ENCODE measurements around the gene FAM240B.

The FAM240B gene

DNA sequence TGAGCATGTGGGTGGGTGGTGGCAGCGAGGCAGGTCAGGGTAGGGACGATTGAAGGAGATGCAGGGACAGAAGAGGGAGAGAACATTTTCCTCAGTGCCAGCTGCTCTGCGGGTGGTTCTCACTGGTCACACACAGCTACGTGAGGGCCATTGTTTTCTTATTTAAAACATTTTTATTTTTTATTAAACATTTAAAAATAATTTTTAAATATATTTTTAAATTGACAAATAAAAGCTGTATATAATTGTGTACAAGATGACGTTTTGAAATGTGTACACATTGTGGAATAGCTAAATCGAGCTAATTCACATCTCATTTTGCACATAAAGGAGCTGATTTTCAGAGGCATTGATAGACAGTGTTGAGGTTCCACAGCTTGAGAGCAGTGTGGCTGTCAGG, 14.0 kb downstream of the FAM240B start:
- in situ Hi-C loops (cut with HindIII; ENCODE audit: low sequenced_read_pairs), result no loop called here

DNA sequence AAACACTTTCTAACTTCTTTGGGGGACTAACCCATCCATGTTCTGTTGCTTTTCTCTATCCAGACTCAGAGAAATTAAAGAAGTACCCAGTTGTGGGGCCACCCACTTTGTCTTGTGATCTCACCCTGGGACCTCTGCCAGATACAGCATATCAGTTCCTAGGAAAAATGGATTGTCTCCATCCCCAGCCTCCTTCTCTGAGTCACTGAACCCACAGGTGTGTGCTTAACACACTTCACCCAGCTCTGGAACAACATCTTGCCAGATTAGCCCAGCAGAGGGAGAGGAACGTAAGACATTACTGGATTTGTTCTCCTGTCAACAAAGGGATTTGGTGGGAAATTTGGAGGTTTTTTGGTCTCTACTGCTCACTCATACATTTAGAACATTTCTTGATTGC, 19.2 kb downstream of the FAM240B start:
- in situ Hi-C loops (cut with HindIII; ENCODE audit: low sequenced_read_pairs), result no loop called here

DNA sequence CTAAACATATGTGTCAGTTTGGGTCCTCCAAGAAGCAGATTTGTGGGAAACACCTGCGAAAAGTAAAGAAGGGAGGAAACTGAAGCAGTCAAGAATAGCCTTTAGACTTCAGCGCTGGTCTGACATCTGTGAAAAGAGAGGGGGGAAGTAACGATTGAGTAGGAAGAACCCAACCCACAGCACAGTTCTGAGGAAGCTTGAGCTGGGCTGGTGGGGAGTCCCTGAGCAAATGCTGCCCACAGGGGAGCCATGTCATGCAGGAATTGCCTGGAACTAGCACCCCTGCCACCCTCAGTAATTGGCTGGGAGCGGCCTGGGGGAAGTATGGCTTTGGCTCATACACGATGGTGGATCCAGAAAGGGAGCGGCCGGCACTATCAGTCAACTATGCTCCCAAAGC, 20.6 kb downstream of the FAM240B start:
- in situ Hi-C loops (cut with HindIII; ENCODE audit: low sequenced_read_pairs), result loop anchor here (5.0 kb wide), 1 partner anchor 37 kb away; no protein-coding TSS in a partner anchor

DNA sequence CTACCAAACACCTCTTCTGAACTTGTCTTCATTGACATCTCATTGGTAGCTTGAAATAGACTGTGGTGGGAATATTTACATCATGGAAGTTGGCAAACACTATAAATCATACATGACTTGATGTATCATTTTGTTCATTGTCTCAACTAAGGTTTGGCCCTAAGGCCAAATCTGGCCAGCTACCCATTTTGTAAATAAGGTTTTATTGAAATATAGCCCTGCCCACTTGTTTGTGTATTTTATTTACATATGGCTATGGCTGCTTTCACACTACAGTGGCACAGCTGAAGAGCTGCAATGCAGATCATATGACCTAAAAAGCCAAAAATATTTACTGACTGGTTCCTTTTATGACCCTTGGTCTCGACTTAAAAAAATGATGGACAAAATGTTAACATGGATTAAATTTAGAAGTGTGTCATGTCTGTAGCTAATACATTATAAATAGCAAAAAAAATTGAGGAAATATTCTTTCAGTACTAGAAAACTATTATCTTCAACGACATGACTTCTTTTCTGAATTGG, 22.1 kb downstream of the FAM240B start:
- in situ Hi-C loops (cut with HindIII; ENCODE audit: low sequenced_read_pairs), result loop anchor here (5.0 kb wide), 1 partner anchor 36 kb away; no protein-coding TSS in a partner anchor

DNA sequence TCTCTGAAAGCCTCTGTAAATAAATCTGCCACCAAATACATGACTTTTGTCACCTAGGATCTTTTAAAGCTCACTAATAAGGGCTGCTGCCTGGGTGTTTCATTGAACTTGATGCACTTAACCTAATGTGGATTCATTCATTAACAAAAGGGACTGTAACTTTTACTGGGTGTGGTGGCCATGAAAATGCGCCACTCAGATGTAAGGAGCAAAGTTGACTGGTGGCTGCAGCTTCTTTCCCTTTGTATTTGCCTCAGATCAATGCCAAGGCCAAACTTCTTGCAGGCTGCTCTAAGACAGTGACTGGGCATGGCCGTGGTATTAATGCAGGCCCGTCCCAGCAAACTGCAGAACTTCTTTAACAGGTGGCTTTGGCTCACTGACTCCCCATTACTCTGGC, 22.9 kb downstream of the FAM240B start:
- in situ Hi-C loops (cut with HindIII; ENCODE audit: low sequenced_read_pairs), result loop anchor here (5.0 kb wide), 1 partner anchor 35 kb away; no protein-coding TSS in a partner anchor

DNA sequence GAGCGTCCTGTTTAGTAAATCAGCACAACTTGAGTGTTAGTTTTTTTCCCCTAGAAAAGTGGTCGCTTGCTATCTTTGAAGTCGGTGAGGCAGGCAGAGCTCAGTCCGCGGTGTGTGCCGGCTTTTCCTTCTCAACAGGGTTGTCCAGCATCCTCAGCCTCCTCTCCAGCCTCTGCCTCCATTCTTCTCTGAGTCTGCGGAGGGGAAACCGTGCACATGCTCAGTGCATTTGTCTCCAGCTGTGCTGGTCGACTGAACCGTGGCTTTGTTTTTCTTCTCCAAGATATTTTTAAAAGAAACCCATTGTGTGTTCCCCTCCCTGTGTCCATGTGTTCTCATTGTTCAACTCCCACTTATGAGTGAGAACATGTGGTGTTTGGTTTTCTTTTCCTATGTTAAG, 25.3 kb downstream of the FAM240B start:
- in situ Hi-C loops (cut with HindIII; ENCODE audit: low sequenced_read_pairs), result loop anchor here (5.0 kb wide), 1 partner anchor 32 kb away; no protein-coding TSS in a partner anchor

DNA sequence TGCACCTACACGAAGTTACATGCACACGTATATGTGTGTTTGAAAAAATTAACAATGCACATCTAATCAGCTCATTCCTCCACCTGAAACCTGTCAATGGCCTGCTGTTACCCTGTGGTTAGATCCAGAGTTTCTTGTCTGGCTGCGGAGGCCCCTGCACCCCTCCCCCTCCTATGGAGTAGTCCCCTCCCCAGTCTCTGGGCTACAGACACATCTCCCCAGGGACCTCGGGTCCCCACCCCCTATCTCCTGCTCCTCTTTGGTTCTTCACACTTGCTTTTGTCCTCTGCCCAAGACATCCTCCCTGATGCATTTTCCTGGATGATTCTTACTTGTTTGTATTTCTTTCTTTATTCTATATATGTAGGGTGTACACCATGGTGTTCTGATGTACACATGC, 27.2 kb downstream of the FAM240B start:
- in situ Hi-C loops (cut with HindIII; ENCODE audit: low sequenced_read_pairs), result no loop called here

DNA sequence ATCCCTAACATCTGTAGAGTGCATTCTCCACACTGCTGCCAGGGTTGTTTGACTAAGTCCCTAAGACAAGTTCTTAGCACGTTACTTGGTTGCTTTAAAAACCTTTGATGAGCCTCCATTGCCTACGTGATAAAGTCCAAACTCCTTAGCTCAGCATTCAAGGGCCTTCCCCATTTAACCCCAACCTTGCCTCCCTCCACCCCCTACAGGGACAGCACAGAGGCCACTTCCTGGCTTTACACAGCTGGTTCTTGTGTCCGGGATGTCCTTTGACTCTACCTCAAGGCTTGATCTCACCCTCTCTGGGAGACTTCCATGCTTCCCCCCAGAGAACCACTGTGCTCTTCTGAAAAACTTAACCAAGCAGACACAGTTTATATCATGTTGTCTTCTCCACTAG, 29.4 kb downstream of the FAM240B start:
- in situ Hi-C loops (cut with HindIII; ENCODE audit: low sequenced_read_pairs), result no loop called here

DNA sequence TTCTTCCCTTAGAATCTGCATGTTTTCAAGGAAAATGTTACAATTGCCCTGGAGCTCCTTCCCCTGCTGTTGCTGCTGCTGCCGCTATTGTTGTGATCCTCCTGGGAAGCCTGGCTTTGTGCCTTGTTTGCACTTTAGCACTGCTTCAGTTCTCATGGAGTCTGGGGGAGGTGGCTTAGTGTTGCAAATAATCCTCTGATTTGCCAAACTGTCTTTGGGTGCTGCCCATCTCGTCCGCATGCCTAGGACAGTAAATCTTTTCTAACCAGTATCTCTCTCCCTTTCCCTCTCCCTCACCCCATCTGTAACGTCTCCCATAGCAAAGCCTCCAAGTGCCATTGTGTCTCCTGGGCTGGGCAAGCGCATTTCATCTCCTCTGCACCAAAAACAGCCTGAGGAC, 30.3 kb downstream of the FAM240B start:
- in situ Hi-C loops (cut with HindIII; ENCODE audit: low sequenced_read_pairs), result no loop called here

DNA sequence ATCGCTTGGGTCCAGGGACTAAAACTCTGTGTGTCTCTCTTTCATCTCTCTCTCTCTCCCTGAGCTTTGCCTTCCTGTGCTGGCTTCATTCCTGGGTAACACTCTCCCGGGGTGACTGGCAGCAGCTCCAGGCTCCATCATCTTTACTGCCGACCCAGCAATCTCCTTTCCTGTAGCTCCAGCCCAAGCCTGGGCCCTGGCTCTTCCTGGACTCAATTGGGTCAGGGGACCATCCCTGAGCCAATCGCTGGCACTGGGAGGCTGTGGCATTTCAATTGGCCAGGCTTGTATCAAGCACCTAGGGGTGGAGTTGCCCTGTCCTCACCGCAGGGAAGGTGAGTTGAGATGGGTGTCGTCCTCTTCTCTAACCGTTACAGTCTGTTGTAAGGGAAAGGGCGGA, 31.9 kb downstream of the FAM240B start:
- in situ Hi-C loops (cut with HindIII; ENCODE audit: low sequenced_read_pairs), result no loop called here

DNA sequence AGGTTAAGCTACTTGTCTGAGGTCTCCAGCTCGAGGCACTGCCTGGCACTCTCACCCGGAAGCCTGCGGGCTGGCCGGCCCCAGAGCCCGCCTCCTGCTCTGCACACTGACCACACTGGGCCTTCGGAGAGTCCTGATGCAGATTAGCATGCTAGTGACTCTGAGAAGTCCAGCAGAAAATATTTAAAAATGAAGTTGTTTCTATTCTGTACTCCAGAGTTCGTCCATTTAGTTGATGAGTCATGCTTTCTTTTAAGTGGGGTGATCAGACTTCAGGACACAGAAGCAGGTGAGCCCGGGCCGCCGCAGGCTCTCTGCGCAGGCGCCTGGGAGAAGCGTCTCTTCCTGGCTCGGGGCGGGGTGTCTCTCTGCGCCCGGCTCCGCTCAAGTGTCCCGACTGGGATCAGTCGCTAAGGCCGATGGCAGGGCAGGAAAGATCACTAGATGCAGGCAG, 32.5 kb downstream of the FAM240B start:
- in situ Hi-C loops (cut with HindIII; ENCODE audit: low sequenced_read_pairs), result no loop called here

DNA sequence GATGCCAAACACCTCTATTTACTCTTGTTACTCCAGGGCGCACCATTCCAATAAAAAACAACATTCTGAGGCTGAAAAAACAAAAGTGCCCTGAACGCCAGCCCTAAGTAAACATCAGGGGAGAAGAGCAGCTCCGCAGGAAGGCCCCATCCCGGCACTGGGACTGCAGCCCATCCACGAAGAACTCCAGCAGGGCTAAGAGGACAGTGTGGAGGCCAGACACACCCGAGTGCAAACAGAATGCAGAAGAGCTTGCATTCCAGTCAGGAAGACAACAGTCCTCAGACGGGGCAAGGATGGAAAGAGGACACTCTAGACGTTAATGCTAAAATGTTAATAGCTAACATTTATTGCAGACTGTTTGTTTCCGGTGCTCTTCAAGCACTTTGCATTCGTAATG, 33.0 kb downstream of the FAM240B start:
- in situ Hi-C loops (cut with HindIII; ENCODE audit: low sequenced_read_pairs), result no loop called here

DNA sequence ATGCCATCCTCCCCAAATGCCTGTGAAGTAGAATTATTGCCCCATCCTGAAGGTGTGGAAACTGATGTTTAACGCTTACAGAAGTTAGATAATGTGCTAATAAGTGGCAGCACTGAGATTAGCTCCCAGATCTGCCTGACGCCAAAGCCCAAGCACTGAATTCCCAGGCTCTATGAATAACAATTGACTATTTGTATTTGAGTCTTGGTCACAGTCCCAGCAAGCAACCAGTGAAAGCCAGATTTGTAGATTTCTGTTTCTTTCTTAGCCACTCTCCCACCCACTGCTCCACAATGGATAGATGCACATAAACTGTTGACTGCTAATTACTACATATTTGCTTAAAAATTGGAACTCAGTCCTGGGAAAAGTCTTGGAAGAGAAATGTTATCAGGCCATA, 34.4 kb downstream of the FAM240B start:
- in situ Hi-C loops (cut with HindIII; ENCODE audit: low sequenced_read_pairs), result no loop called here

DNA sequence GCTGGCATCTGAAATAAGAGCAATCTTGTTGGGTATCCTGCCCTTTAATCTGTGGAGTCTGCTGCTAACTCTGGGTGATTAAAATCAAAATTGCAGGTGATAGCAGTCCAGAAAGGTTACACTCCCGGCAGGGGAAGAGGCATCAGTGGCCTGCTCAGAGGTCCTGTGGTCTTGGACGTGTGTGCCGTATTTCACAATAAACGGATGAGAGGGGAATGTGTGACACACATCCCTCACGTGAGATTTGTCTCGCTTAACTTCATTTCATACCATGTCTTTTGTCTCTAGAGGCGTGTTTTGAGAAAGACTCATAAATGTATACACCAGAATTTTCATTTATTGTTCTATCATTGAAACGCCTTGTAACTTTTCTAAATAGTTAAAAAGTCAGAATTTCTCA, 36.6 kb downstream of the FAM240B start:
- in situ Hi-C loops (cut with HindIII; ENCODE audit: low sequenced_read_pairs), result no loop called here

DNA sequence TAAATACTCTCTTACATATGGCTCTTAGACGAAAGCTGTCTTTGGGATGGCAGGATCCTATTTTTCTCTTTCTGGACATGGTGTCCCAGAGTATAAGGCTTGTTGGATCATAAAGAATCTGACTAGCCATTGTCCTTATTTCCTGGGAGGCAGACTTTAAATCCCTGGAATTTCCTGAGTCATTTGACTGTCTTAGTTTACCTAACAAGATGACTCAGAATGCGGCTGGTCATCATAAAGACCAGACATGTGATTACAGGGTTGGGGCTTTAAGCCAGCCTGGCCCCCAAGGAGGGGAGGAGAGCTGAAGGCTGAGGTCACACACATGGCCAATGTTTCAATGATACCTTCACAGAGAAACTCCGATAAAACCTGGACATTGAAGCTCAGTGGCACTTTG, 37.2 kb downstream of the FAM240B start:
- in situ Hi-C loops (cut with HindIII; ENCODE audit: low sequenced_read_pairs), result no loop called here

DNA sequence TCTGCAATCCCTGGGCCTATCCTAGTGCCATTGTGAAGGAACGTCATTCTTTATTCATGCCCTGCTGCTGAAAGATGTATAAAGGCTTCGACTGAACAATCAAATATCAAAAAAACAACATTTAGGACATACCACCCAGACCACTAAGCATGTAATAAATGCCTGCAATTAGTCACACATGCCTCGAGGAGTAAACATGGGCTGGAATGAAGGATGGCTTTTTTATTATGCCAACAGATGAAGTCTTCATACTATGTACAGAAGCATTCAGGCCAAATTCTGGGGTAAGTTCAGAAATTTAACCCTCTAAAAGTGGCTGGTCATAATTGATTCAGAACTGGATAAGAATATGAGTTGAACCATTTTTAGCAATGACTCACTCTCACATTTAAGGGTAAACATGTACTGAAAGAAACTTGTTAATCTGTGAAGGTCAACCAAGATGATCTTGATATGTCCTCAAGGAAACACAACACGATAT, 38.1 kb downstream of the FAM240B start:
- in situ Hi-C loops (cut with HindIII; ENCODE audit: low sequenced_read_pairs), result no loop called here

DNA sequence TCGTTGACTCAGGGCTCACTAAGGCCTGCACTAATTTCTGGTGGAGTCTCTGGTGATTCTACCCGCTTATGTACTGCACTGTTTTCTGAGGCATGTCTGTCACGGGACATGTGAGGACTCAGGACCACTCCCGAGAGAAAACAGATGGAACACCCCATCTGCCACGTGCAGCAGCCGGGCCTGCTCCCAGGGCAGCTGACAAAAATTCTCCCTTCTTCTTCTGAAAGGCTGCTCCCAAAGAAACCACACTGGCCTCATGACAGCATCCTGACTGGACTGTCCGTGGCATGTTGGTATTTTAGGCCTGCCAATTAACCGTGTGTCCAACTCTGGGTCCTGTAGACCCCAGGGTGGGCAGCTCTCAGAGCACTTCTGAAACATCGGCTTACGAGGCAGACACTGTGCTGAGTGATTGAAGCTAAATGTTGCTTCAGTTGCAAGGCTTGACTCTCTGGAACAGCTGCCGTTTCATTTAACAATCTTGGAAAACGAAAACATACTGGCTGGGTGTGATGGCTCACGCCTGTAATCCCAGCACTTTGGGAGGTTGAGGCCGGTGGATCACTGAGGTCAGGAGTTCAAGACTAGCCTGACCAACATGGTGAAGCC, 39.0 kb downstream of the FAM240B start:
- in situ Hi-C loops (cut with HindIII; ENCODE audit: low sequenced_read_pairs), result no loop called here

DNA sequence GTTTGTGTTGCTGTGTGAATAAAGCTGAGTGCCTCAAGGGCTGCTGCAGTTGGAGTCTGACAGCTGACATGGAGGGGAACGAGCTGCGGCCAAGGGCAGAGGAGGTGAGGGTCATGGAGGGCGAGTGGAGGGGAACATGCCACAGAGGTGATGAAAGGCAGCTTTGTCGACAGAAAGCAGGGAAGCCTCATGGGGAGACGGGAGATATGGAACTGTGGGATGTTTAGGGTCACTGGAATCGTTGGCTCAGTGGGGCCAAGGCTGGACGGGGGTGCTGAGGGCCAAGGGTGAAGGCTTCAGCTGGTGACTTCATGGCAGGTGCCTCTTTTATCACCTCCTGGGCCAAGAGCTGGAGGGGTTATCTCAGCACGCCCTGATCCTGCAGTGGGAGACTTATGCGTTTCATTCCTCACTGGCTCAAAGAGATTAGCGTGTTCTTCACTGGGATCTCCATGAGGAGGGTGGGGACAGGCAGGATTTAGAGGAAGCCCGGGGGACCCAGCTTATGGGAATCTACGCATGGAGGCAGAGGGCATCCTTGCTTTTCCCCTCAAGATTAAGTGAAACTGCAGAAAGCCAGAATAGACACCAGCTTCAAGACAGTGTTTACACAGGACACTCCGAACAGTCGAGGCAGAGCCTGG, 42.2 kb downstream of the FAM240B start:
- in situ Hi-C loops (cut with HindIII; ENCODE audit: low sequenced_read_pairs), result no loop called here

DNA sequence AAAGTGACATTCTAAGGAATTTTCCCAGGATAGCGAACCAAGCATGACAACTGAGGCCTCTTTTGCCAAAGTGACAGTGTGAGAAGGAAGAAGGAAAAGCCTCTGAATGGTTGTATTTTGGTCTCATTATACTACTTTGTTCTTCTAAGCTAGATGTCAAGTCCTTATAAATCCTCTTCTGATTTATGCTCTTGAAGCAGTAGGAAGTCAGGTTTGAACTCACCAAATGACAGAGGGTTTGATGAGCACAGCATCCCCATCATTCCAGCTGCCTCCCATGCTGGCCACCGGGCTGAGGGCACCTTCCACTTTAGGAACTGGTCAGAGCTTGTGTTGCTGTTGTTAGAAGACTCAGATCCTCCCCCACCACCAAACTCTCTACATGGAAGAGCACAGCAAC, 44.1 kb downstream of the FAM240B start:
- in situ Hi-C loops (cut with HindIII; ENCODE audit: low sequenced_read_pairs), result no loop called here

DNA sequence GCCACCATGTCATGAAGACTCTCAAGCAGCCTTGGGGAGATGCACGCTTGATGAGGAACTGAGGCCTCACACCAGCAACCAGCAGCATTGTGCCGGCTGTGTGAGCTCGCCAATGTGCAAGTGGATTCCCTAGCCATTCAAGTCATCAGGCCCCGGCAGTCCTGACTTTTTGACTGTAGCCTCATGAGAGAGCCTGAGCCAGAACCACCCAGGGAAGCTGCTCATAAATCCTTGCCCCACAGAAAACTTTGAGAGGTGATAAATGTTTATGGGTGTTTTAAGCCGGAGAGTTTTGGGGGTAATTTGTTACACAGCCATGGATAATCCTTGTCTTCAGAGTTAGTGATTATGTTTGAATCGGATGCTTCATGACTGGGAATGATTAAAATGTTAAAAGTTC, 44.7 kb downstream of the FAM240B start:
- in situ Hi-C loops (cut with HindIII; ENCODE audit: low sequenced_read_pairs), result no loop called here

DNA sequence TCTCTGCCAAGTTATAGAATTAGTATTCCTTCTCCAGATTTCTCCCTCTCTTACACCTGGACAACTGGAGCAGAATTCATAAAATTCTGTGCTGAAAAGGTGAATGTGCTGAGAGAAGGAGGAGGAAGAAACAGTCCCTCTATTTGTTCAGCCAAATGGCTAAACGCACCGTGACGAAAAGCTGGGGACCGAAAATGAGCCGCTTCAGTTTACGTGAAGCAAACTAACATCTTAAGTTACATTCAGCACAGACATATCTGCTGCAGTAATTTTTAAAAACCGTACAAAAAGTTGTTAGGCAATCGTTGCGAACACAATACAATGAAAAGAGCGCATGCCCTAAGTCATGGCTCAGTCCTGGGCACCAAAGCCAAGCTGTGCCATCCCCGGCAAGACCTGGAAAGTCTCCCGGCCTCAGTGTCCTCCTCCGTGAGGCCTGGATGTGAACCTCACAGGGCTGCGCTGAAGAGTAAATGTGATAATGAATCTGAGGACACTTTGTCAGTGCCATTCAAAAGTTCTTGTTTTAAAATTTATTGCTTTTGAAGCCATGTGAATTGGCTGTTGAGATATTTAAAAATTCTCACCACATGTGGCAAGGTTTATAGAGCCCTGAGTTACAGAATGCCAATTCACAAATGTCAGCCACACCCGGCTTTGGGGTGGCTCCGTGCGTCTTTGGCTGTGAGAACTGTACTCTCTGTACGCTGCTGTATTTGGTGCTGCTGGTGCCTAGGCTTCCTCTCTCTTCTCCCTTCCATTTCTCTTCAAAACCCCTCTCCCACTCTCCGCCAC, 46.3 kb downstream of the FAM240B start:
- in situ Hi-C loops (cut with HindIII; ENCODE audit: low sequenced_read_pairs), result no loop called here

Data from endothelial cell of hepatic sinusoid (primary cell).